Activated T-helper 9 cell treated with anti-CD3 and anti-CD28 coated beads, Interleukin-2, amount 50 U/mL, for 16 hours (primary cell): ENCODE measurements around the gene CD300C.
"Not testable (repeated sequence)": the region's sequence is repeated elsewhere in the genome, so short reads cannot be mapped to it uniquely, and the experiment has no call there.

Source experiments
- DNase-seq: peaks from one replicate; pipeline ENCODE4 v3.0.0-alpha.2; 2020; ENCODE audit warnings: low read depth

Gene CD300C

DNA sequence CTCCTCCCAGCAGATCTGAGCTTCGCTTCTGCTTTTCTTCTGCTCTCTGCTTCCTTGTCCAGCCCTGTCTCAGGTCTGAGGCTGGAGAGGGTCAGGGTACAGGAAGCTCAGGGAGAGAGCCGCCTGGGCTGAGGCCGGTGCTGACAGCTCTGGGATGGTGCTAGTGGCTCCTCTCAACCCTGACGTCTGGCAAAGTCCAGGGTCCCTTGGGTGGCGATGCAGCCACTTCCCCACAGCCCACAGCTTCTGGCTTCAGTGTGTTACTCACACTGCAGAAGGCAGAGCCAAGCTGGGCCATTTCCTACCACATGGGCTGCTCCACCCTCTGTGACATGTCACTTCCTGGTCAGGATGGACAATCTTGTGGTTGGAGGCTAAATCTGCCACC lies at the start of gene CD300C:
CD300C (minus strand) TSS at position 273 of the 388 bp plus-strand sequence. CDS start 333 bp downstream, outside the sequence.
- no peak for DNase-seq

GRCh38 chr17:74595037-74595750 lies 49.3 kb upstream of the CD300C start:
- no peak for DNase-seq

DNA sequence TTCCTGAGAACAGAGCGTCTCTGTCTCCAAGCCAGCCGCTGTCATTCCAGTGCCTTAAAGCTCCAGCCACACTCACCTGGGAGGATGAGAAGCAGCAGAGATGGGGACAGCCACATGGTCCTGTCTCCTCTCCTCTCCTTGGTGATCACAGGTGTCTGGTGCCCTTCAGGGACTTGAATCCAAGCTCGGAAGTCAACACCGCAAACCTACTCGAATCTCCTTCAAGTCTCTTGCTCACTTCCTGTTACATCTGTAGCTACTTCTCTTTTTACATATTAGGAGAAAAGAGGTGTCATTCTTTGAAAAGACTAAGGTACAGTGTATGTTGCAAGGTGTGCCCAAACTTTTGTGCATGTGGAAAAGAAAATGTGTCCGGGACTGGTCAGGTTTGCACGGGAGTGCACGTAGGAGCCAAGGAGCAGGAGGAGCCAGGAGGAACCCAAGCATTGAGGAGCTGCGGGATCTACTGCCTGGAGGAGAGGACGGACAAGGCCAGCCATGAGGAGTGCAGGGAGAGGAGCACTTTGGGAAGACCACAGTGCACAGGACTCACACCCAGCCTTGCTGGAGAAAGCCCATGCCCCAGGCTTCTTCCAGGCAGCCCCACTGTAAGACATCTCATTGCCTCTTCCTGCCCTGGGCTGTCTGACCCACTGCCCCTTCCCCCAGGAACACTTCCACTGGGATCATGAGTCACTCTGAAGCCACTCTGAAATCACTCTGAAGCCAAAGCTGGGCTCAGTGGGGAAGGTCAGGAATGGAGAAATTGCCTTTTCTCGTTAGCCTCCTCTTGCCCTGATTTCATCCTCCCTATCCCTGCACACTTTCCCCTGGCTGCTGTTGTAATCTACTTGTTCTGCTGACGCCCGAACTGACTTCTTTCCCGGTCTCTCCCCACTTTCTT lies 46.4 kb upstream of the CD300C start, which contains the start of gene CD300LD:
CD300LD (minus strand) TSS at position 197 of the 904 bp plus-strand sequence; CDS start at position 116, 81 bp downstream.
- DNase-seq: no peak

DNA sequence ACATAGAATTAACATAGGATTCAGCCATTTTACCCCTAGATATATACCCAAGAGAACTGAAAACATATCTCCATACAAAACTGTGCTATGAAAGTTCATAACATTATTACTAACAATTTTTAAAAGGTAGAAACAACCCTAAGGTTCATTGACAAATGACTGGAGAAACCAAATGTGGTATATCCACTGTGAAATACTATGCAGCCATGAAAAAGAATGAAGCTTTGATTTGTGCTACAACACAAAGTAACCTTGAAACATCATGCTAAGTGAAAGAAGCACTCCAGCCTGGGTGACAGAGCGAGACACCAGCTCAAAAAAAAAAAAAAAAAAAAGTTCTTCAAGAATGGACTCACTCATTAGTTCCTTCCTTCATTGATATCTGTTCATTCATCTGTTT lies 45.6 kb upstream of the CD300C start:
- DNase-seq: no peak

- DNase-seq: no peak
Measured at GRCh38 chr17:74585711-74586110, 39.8 kb upstream of the CD300C start.

DNA sequence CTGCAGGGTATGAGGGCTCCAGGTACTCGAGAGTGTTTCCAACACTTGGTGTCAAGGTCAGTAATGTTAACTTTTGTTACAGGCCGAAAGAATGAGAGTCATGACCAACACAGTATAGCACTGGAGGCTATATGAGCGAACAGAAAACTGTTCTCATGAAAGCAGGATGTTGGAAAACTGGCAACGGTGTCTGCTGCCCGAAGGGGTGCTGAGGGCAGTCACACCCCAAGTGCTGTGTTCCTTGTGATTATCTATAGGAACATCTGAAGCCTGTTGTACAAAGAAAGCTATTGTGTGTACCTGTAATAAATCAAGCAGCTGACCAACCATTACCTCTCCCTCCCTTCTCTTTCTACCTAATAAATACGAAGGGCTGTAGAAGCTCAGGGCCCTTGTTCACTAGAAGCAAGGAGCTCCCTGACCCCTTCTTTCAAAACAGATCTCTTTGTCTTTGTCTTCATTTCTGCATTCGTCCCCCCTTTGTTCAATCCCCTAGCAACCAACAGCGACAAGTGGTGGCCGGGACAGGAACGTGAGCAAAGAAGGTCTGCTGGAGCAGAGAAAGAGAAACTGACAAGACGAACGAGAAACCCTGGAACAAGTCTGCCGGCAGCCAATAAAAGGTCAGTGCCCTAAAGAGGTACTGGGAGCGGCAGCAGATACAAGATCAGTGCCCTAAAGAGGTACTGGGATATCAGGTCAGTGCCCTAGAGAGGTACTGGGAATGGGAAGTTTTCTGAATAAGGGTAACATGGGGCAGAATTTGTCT lies 38.6 kb upstream of the CD300C start:
- DNase-seq: no peak

GRCh38 chr17:74582633-74583032 lies 36.7 kb upstream of the CD300C start:
- DNase-seq: no peak

GRCh38 chr17:74579900-74580299 lies 34.0 kb upstream of the CD300C start:
- DNase-seq: no peak

GRCh38 chr17:74578979-74579378 lies 33.1 kb upstream of the CD300C start:
- no peak for DNase-seq

DNA sequence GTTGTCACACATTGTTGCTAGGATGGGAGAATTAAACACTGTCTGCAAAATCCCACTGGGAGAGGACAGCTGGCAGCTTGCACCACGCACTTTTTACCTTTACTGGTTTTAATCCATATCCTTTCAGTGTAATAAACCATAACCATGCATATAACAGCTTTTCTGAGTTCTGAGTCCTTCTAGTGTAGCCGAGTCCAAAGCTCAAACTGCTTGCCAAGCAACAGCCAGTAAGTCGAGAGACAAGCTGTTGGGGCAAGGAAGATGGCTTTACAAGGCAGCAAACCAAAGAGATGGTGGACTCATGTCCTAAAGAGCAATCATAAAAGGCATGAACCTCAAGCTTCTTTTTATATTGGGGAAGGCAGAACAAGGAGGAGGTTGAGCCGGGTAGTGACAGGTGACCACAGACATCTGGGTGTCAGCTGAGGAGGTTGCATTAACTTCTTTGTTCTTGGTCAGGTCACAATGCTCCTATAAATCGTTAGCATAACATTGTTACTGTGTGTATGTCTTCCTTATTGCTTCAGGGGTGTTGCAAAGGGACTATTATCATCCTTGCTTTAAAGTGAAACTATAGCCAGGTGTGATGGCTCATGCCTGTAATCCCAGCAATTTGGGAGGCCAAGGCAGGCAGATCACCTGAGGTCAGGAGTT lies 28.7 kb upstream of the CD300C start:
- DNase-seq: no peak

DNA sequence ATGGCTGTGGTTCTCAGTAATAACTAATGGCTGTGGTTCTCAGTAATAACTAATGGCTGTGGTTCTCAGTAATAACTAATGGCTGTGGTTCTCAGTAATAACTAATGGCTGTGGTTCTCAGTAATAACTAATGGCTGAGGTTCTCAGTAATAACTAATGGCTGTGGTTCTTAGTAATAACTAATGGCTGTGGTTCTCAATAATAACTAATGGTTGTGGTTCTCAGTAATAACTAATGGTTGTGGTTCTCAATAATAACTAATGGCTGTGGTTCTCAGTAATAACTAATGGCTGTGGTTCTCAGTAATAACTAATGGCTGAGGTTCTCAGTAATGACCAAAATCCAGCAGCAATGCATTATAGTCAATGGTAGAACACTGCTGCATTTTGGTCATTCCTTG lies 27.7 kb upstream of the CD300C start:
- not testable (repeated sequence) for DNase-seq

DNA sequence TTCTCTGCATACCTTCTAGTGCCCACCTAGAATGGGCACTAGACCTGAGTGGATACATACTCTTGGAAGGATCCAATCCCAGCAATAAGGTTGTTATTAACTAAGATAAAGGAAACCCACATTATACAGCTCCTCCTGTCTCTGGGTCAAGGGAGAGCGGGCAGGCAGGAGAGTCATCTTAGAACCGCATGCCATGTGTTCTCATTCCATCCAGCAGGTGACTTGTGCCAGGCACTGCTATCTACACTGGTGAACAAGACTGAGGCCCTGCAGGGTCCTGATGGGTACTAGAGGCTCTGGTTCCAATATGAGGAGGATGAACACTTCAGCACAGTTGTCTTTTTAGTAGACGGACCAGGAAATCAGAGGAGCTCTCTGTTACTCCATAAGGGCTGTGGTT lies 27.3 kb upstream of the CD300C start:
- no peak for DNase-seq

DNA sequence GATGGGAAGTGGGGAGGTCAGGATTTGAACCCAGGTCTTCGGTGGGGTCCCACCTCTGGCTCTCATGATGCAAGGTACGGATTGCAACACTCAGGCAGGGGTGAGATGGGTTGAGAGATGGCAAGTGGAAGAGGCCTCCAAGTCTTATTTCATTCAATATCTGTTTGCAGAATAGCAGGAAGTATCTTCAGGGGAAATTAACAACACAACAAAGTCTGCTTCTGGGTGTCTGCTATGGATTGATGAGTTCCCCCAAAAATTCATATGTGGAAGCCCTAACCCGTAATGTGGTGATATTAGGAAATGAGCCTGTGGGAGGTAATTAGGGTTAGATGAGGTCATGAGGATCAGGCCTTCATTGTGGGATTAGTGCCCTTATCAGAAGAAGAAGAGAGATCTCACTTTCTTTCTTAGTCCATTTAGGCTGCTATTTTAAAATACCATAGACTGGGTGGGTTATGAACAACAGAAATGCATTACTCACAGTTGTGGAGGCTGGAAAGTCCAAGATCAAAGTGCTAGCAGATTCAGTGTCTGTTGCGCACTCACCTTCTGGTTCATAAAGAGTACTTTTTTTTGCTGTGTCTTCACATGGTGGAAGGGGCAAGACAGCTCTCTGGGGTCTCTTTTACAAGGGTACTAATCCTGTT lies 25.8 kb upstream of the CD300C start:
- DNase-seq: no peak

GRCh38 chr17:74569020-74570003 lies 23.4 kb upstream of the CD300C start:
- DNase-seq: no peak

DNA sequence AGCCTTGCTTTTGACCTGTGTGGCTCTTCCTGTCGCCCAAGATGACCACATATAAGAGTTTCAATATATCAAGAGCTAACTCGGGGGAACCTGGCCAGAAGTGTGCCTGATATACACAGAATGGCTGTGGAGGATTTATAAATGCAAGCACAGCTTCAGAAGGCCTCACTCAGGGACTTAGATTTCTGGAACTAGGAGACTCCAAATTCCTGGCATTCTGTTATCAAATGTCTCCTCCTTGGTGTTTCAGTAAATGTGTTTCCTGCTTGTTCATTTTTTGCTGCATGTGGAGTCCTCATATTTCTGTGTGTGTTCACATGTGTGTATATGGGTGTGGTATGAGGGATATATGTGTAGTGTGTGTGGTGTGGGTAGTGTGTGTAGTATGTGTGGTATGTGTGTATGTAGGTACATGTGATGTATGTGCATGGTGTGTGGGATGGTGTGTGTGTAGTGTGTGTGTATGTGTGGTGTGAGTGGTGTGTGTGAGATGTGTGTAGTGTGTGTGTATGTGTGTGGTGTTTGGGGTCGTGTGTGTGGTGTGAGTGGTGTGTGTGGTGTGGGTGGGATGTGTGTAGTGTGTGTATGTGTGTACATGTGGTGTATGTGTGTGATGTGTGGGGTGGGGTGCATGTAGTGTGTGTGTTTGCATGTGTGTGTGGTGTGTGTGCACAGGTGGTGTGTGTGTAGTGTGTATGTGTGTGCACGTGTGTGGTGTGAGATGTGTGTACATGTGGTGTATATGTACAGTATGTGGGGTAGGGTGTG lies 22.4 kb upstream of the CD300C start:
- DNase-seq: no peak

DNA sequence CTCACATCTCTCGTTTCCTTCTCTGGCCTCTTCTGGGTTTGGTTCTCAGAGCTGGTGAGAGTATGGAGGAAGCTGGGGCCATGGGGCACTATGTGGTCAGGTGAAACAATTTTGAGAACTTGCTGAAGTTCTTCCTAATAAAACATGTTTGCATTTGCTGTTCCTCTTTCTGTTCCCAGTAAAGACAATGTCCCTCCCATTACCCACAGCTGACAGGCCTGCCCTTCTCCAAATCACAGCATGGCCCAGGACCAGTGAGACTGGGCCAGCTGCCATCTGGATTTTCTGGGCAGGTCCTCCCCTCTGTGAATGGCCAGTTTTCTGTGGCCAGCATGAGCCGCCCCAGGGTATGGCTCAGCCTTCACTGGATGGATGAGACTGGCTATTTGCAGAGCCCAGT lies 21.5 kb upstream of the CD300C start, which contains the start of gene CD300H:
CD300H (minus strand) TSS at position 113 of the 400 bp plus-strand sequence.
- no peak for DNase-seq

DNA sequence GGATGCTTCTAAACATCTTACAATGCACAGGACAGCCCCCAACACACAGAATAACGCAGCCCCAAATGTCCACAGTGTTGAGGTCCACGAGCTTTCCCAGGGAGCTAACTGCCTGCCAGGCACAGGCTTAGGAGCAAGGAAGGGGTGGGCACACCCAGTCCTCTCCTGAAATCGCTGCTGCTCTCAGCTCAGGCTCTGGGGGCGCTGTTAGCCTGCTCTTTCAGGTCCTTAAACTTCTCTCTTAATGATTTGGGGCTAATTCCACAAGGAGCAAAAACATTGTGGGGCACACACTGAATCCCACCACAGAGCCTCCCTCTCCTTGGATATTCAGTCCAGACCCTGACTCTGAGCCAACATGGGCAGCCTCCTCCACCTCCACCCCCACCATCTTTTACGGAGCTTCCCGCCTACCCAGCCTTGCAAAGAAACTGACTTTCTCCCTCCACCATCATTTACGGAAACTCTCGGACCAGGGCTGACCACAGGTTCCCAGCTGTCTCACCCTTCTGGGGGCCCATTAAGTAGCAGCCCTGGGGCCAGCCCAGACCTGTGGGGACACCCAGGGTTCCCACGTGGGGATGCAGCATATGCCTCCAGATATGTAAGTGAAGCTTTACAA lies 20.3 kb upstream of the CD300C start:
- DNase-seq: no peak

DNA sequence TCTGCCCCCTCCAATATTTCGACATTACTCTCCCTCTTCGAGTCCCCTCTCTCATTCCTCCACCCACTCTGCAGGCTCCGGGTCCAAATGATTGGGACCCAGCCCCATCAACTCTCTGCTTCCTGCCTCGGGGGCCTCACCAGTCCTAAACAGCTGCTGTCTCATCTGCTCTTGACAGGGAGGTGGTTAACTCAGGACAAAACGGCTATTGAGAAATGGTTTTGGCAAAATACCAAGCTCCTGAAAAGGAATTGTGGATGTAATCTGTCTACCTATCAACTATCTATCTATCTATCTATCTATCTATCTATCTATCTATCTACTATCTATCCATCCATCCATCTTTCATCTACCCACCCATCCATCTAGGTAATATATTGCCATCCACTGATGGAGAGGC lies 19.2 kb upstream of the CD300C start:
- no peak for DNase-seq

DNA sequence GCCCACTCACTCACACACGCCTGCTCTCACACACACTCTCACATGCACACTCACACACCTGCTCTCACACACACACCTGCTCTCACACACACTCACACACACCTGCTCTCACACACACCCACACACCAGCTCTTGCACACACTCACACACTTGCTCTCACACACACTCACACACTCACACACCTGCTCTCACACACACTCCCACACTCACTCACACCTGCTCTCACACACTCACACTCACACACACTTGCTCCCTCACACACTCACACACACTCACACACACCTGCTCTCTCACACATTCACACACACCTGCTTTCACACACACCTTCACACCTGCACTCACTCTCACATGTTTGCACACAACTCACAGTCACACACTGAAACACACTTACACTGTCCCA lies 17.4 kb upstream of the CD300C start:
- no peak for DNase-seq
